HepG2 (cell line): ENCODE measurements around the gene CASKIN2. TPM values are rescaled to one million over a fixed set of nuclear protein-coding genes. Genes with fewer than 3 reads are reported as not detected.

Experiments
- AGO2 ChIP-seq: fragments of 200-400 bp; formaldehyde crosslinking; optimal IDR thresholded peaks from 2 replicates; pipeline ENCODE3; 2017; ENCODE audit warnings: mild to moderate bottlenecking, low read depth, low read length, moderate library complexity
- ATF7 ChIP-seq, 2 experiments: fragments of 450-650 bp in 1 of 2; sonication (generic) in 1 of 2; formaldehyde crosslinking in 1 of 2; IDR thresholded peaks; 2 replicates each; pipeline versions ENCODE4 v1.4.0 to v1.6.1; 2016 to 2020; ENCODE audit warnings: antibody characterized with exemption in 1 of 2, mild to moderate bottlenecking in 1 of 2, missing genetic modification reagents in 1 of 2
- DMAP1 ChIP-seq: IDR thresholded peaks from 2 replicates; pipeline ENCODE4 v1.6.1; 2016
- DPF2 ChIP-seq: sonication (generic); formaldehyde crosslinking; IDR thresholded peaks from 2 replicates; pipeline ENCODE4 v1.4.0; 2020; ENCODE audit warnings: mild to moderate bottlenecking, low read depth, missing genetic modification reagents, borderline replicate concordance
- GPN1 ChIP-seq: sonication (generic); formaldehyde crosslinking; IDR thresholded peaks from 2 replicates; pipeline ENCODE4 v1.5.1; 2020; ENCODE audit warnings: missing genetic modification reagents, borderline replicate concordance
- ISL2 ChIP-seq: sonication (generic); formaldehyde crosslinking; IDR thresholded peaks from 2 replicates; pipeline ENCODE4 v1.5.0; 2020; ENCODE audit warnings: missing genetic modification reagents
- KLF12 ChIP-seq: sonication (generic); formaldehyde crosslinking; IDR thresholded peaks from 2 replicates; pipeline ENCODE4 v1.4.0; 2020; ENCODE audit warnings: missing genetic modification reagents, borderline replicate concordance
- MAF1 ChIP-seq: sonication (generic); formaldehyde crosslinking; IDR thresholded peaks from 2 replicates; pipeline ENCODE4 v1.5.0; 2020; ENCODE audit warnings: missing genetic modification reagents, borderline replicate concordance
- NR2C2 ChIP-seq: sonication (generic); formaldehyde crosslinking; IDR thresholded peaks from 2 replicates; pipeline ENCODE4 v1.4.0; 2020; ENCODE audit warnings: missing genetic modification reagents, mild to moderate bottlenecking, moderate library complexity, borderline replicate concordance
- POLR2G ChIP-seq: fragments of 200-400 bp; formaldehyde crosslinking; IDR thresholded peaks from 2 replicates; pipeline ENCODE4 v1.6.1; 2018; ENCODE audit warnings: mild to moderate bottlenecking, low read depth, low read length, moderate library complexity
- RARA ChIP-seq: IDR thresholded peaks from 2 replicates; pipeline ENCODE4 v1.6.1; 2016; ENCODE audit warnings: missing genetic modification reagents, missing compliant biosample characterization
- SP5 ChIP-seq: IDR thresholded peaks from 2 replicates; pipeline ENCODE4 v1.6.1; 2016; ENCODE audit warnings: low read depth, borderline replicate concordance
- ZBTB46 ChIP-seq: sonication (generic); formaldehyde crosslinking; IDR thresholded peaks from 2 replicates; pipeline ENCODE4 v1.4.0; 2020; ENCODE audit warnings: mild to moderate bottlenecking, missing genetic modification reagents, borderline replicate concordance
- ZFP1 ChIP-seq: IDR thresholded peaks from 2 replicates; pipeline ENCODE4 v1.6.1; 2016
- ZNF275 ChIP-seq: sonication (generic); formaldehyde crosslinking; IDR thresholded peaks from 2 replicates; pipeline ENCODE4 v1.8.0; 2022; ENCODE audit warnings: missing genetic modification reagents, mild to moderate bottlenecking, inconsistent platforms, borderline replicate concordance
- ZNF335 ChIP-seq: sonication (generic); formaldehyde crosslinking; IDR thresholded peaks from 2 replicates; pipeline ENCODE4 v1.4.0; 2020; ENCODE audit warnings: missing genetic modification reagents
- ZNF574 ChIP-seq: sonication (generic); formaldehyde crosslinking; IDR thresholded peaks from 2 replicates; pipeline ENCODE4 v1.4.0; 2020; ENCODE audit warnings: missing genetic modification reagents
- ZNF678 ChIP-seq: sonication (generic); formaldehyde crosslinking; IDR thresholded peaks from 2 replicates; pipeline ENCODE4 v1.4.0; 2020; ENCODE audit warnings: mild to moderate bottlenecking, missing genetic modification reagents
- ZNF768 ChIP-seq: sonication (generic); formaldehyde crosslinking; IDR thresholded peaks from 2 replicates; pipeline ENCODE4 v1.4.0; 2020; ENCODE audit warnings: missing genetic modification reagents
- ZNF772 ChIP-seq: sonication (generic); formaldehyde crosslinking; IDR thresholded peaks from 2 replicates; pipeline ENCODE4 v1.5.0; 2020; ENCODE audit warnings: mild to moderate bottlenecking, missing genetic modification reagents
- polyA plus RNA-seq, 8 experiments: library from polyadenylated mRNA; depleted of rRNA in 3 of 8; stranded (reverse) in 7 of 8; unstranded in 1 of 8; fragments of >200 nt; fragmentation: Illumina TruSeq in 4 of 8; extraction: Trizol in 4 of 8; gene quantifications; 2 replicates each; pipeline versions ENCODE4 v1.2.1 to v1.2.3, GENCODE V29; 2011 to 2016; ENCODE audit warnings: low read depth in 4 of 8, missing spikeins in 1 of 8, mixed read lengths in 1 of 8; ENCODE audit not compliant: insufficient read depth in 1 of 8
- total RNA-seq, 5 experiments: library from RNA; depleted of rRNA; stranded (reverse); fragments of >200 nt; fragmentation: Illumina TruSeq; extraction: Trizol; gene quantifications; 2 replicates each; pipeline ENCODE4 v1.2.3, GENCODE V29; 2016; ENCODE audit warnings: low read depth in 1 of 5

Gene CASKIN2
- total and polyA plus RNA-seq, 2 of the 13 experiments (the other 11 are each of a cell fraction or from before 2014, with no cell fraction given): 5.2 to 7.8 TPM

GRCh38 chr17:75552425-75553294 lies 37.3 kb upstream of the CASKIN2 start (continued):
- TF ChIP-seq ZBTB46 (CRISPR knock-in tag) (no peak), ZNF772 (CRISPR knock-in tag) (no peak), ZFP1 (CRISPR knock-in tag) (no peak), ZNF275 (peak; percentile 57; the same call in 1 of the 2 replicates), GPN1 (no peak), ZNF678 (CRISPR knock-in tag) (no peak), ISL2 (peak; percentile 82), ZNF574 (CRISPR knock-in tag) (peak; percentile 61; the same call in 1 of the 2 replicates), DMAP1 (CRISPR knock-in tag) (peak; percentile 38; the same call in 1 of the 2 replicates), AGO2 (no peak), KLF12 (CRISPR knock-in tag) (peak; percentile 24; the same call in 1 of the 2 replicates), ZNF335 (CRISPR knock-in tag) (no peak), MAF1 (CRISPR knock-in tag) (0 out of 2 replicates have a peak, but pooled peaks have one; percentile 24), NR2C2 (CRISPR knock-in tag) (no peak), SP5 (CRISPR knock-in tag) (peak; percentile 48; the same call in 1 of the 2 replicates), ZNF768 (CRISPR knock-in tag) (peak; percentile 65; the same call in 1 of the 2 replicates), RARA (peak; percentile 80), POLR2G (no peak), DPF2 (CRISPR knock-in tag) (peak; percentile 65; the same call in 1 of the 2 replicates), ATF7 (IDR thresholded peaks at IDR 0.05) (no peak), ATF7 (CRISPR knock-in tag; IDR thresholded peaks at IDR 0.05) (peak; percentile 18; the same call in 1 of the 2 replicates)
